PFSK-1 (cell line): ENCODE results near the gene COX19.

Source experiments
- FOXP2 ChIP-seq: optimal IDR thresholded peaks from 2 replicates; pipeline ENCODE3; 2011; ENCODE audit warnings: borderline replicate concordance, control low read depth, inconsistent platforms; ENCODE audit not compliant: insufficient read depth; ENCODE audit errors: extremely low read length, extremely low read depth
- POLR2AphosphoS5 ChIP-seq: IDR thresholded peaks from 2 replicates; pipeline ENCODE4 v1.6.1; 2012; ENCODE audit warnings: low read depth, mild to moderate bottlenecking, control low read depth, low read length, moderate library complexity
- REST ChIP-seq, 2 experiments: IDR thresholded peaks; 2 replicates each; pipeline versions ENCODE4 v1.6.1 to v1.8.0; 2011 to 2012; ENCODE audit warnings: low read depth in 2 of 2, low read length in 2 of 2, control low read depth in 1 of 2, inconsistent platforms in 1 of 2, mild to moderate bottlenecking in 1 of 2, moderate library complexity in 1 of 2; ENCODE audit not compliant: insufficient read depth in 1 of 2
- SIN3A ChIP-seq: IDR thresholded peaks from 2 replicates; pipeline ENCODE4 v1.6.1; 2012; ENCODE audit warnings: mild to moderate bottlenecking, low read length, moderate library complexity, borderline replicate concordance; ENCODE audit not compliant: insufficient read depth
- TAF1 ChIP-seq: IDR thresholded peaks from 2 replicates; pipeline ENCODE4 v1.6.1; 2012; ENCODE audit warnings: low read length, control low read depth, borderline replicate concordance; ENCODE audit not compliant: insufficient read depth

The COX19 gene

GRCh38 chr7:953547-954327 is 21.6 kb downstream of the COX19 start:
- no peak for TF ChIP-seq POLR2AphosphoS5
- no peak for TF ChIP-seq SIN3A
- TF ChIP-seq TAF1: no peak
- no peak for TF ChIP-seq FOXP2
- TF ChIP-seq REST (IDR thresholded peaks at IDR 0.05; ENCODE audit: insufficient read depth in 1 of 2, low read depth in 2 of 2, low read length in 2 of 2): no peak

- no peak for TF ChIP-seq POLR2AphosphoS5
- no peak for TF ChIP-seq SIN3A
- no peak for TF ChIP-seq FOXP2
- TF ChIP-seq TAF1: no peak
- TF ChIP-seq REST (IDR thresholded peaks at IDR 0.05; ENCODE audit: insufficient read depth in 1 of 2, low read depth in 2 of 2, low read length in 2 of 2): no peak
Observed at GRCh38 chr7:952548-953441, 22.6 kb downstream of the COX19 start.

GRCh38 chr7:951881-952547 is 23.3 kb downstream of the COX19 start:
- TF ChIP-seq TAF1: no peak
- no peak for TF ChIP-seq REST (IDR thresholded peaks at IDR 0.05; ENCODE audit: insufficient read depth in 1 of 2, low read depth in 2 of 2, low read length in 2 of 2)
- TF ChIP-seq FOXP2: no peak
- no peak for TF ChIP-seq POLR2AphosphoS5
- TF ChIP-seq SIN3A: no peak

GRCh38 chr7:949021-949934 is 26.1 kb downstream of the COX19 start:
- TF ChIP-seq TAF1 (no peak), FOXP2 (no peak), REST (IDR thresholded peaks at IDR 0.05; ENCODE audit: insufficient read depth in 1 of 2, low read depth in 2 of 2, low read length in 2 of 2) (no peak), POLR2AphosphoS5 (no peak), SIN3A (no peak)
